Thyroid gland (tissue), 4 donors: ENCODE data around the gene MYO3A. TPM values are rescaled to one million over a fixed set of nuclear protein-coding genes. Genes with fewer than 3 reads are reported as not detected.

Experiments used
- DNase-seq, 2 donors: peaks; one replicate each; pipeline ENCODE4 v3.0.0-alpha.2; 2019
- H3K27ac ChIP-seq, 3 donors: fragments of 200-600 bp; sonication (generic); 1 replicate in 2 of 3; 2 replicates in 1 of 3; pipeline ENCODE4 v1.5.1; 2016 to 2019; ENCODE audit warnings: mild to moderate bottlenecking in 1 of 3, moderate library complexity in 1 of 3
- H3K27me3 ChIP-seq: fragments of 200-600 bp; sonication (generic); one replicate; pipeline ENCODE4 v1.5.1; 2019
- H3K36me3 ChIP-seq, 2 donors: fragments of 200-600 bp; sonication (generic); one replicate each; pipeline ENCODE4 v1.5.1; 2016 to 2019
- H3K4me1 ChIP-seq, 2 donors: fragments of 200-600 bp; sonication (generic); one replicate each; pipeline ENCODE4 v1.5.1; 2017 to 2019
- H3K4me3 ChIP-seq, 3 donors: fragments of 200-600 bp; sonication (generic); replicated peaks in 1 of 3; 1 replicate in 2 of 3; 2 replicates in 1 of 3; pipeline ENCODE4 v1.5.1; 2016; ENCODE audit warnings: mild to moderate bottlenecking in 1 of 3
- H3K9me3 ChIP-seq: fragments of 200-600 bp; sonication (generic); one replicate; pipeline ENCODE4 v1.5.1; 2017
- POLR2A ChIP-seq, 2 donors: fragments of 450-650 bp; IDR thresholded peaks; one replicate each; pipeline ENCODE4 v1.6.1; 2017; ENCODE audit warnings: antibody characterized with exemption in 2 of 2, mild to moderate bottlenecking in 2 of 2, moderate library complexity in 1 of 2
- WGBS, 2 donors: methylation state at CpG; one replicate each; pipeline ENCODE4 v1.1.5; 2017; 5-methylcytosine and 5-hydroxymethylcytosine counted together
- intact Hi-C: fragments of 100-400 bp; cut with DNase I; formaldehyde crosslinking; loops from one replicate; pipeline ENCODE4 v1.15.1; 2023
- total RNA-seq, 4 donors: library from RNA; depleted of rRNA; stranded (reverse); fragments of >200 nt; gene quantifications; one replicate each; pipeline ENCODE4 v1.2.3, GENCODE V29; 2016
- TF ChIP-seq, protein P1 (sequence below), 6 experiments: fragments of 200-600 bp in 3 of 6; fragments of 450-650 bp in 3 of 6; sonication (generic) in 3 of 6; IDR thresholded peaks; one replicate each; pipeline ENCODE4 v1.5.1; 2016 to 2019; ENCODE audit warnings: antibody characterized with exemption in 6 of 6, mild to moderate bottlenecking in 2 of 6, inconsistent platforms in 1 of 6, moderate library complexity in 1 of 6

Gene MYO3A
- total RNA-seq, 4 donors from 2014 or later: 1.6 to 2.9 (median 2.2) TPM

DNA sequence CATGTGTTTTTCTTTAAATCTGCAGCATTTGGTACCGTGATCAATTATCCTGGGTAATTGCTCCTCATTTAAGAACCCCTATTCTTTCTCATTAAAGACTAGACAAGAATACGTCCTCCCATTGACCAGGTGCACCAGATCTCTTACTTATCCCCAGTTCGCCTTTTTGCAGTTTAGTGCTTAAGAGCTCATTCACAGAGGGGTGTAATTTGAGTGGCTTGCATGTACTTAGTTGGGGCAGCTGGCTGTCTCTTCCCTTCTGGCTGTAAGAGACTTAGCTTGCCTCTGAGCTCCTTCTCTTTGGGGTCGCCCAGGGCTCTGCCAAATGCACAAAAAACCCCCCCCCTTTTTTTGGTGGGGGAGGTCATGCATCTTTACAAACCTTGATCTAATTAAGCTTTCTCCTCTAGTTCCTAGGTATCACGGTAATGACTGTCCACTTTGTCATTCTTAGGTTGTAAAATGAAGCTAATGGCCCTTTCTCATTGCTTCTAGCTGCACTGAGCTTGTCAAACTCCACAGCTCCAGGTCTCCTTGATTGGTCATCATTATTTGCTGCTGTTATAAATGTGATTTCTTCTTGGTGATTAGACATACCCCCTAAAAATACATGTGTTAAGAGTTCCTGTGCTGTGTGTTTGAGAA lies 308.8 kb downstream of the MYO3A start:
- intact Hi-C loops: no loop called here
- WGBS, 2 donors: 32 to 33% methylated on average over 5 of the region's 5 CpGs
- no peaks in the 10 kb centered on the region for H3K4me1 ChIP-seq
- no peaks in the 10 kb centered on the region for H3K36me3 ChIP-seq
- no peaks in the 10 kb centered on the region for H3K27me3 ChIP-seq
- H3K9me3 ChIP-seq: no peaks in the 10 kb centered on the region
- no peak for DNase-seq
- no peak overlapping the region for H3K4me3 ChIP-seq
- no peak overlapping the region for H3K27ac ChIP-seq
- TF ChIP-seq, protein P1, sequence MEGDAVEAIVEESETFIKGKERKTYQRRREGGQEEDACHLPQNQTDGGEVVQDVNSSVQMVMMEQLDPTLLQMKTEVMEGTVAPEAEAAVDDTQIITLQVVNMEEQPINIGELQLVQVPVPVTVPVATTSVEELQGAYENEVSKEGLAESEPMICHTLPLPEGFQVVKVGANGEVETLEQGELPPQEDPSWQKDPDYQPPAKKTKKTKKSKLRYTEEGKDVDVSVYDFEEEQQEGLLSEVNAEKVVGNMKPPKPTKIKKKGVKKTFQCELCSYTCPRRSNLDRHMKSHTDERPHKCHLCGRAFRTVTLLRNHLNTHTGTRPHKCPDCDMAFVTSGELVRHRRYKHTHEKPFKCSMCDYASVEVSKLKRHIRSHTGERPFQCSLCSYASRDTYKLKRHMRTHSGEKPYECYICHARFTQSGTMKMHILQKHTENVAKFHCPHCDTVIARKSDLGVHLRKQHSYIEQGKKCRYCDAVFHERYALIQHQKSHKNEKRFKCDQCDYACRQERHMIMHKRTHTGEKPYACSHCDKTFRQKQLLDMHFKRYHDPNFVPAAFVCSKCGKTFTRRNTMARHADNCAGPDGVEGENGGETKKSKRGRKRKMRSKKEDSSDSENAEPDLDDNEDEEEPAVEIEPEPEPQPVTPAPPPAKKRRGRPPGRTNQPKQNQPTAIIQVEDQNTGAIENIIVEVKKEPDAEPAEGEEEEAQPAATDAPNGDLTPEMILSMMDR (IDR thresholded peaks at IDR 0.05): no peak
- no peak for TF ChIP-seq POLR2A (IDR thresholded peaks at IDR 0.05)

DNA sequence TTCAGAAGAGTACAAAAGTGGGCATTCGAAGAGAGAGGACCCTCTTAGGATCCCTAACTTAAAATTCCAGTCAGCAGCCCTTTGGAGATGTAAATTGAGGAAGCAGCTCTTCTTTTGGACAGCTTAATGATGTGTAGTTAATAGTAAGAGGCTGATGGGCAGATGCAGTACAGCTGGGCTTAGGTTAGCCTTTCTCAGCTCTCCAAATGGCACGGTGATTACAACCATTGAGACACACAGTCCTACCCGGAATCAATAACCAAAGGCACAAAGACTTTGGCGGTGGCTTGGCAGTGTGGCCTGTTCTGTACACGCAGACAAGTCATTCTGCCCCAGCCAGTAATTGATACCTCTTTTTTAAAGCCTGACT lies 309.3 kb downstream of the MYO3A start:
- H3K27me3 ChIP-seq: no peaks in the 10 kb centered on the region
- 81 to 85% methylated on average over 5 of the region's 5 CpGs for WGBS, 2 donors
- no peak overlapping the region for H3K27ac ChIP-seq
- H3K9me3 ChIP-seq: no peaks in the 10 kb centered on the region
- TF ChIP-seq, protein P1 (IDR thresholded peaks at IDR 0.05): no peak
- TF ChIP-seq POLR2A (IDR thresholded peaks at IDR 0.05): no peak
- no peaks in the 10 kb centered on the region for H3K36me3 ChIP-seq
- no peak overlapping the region for H3K4me3 ChIP-seq
- intact Hi-C loops: no loop called here
- no peaks in the 10 kb centered on the region for H3K4me1 ChIP-seq
- DNase-seq: no peak

DNA sequence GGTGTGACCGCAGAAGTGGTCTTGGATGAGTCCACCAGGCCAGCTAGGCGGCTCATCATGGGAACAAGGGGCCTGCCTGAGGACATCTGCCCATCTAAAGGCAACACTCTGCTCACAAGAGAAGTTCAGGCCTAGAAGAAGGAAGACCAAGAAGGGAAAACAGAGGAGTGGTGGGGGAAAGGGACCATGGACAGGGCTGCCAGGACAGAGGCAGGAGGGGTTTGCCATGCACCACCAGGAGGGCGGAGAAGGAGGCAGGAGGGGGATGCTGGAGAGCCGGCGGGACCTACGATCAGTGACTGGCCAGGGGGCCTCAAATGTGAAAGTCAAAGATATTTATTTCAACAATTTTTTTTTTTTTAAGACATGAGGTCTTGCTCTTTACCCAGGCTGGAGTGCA lies 315.7 kb downstream of the MYO3A start:
- Histone ChIP-seq H3K27me3 (no peaks in the 10 kb centered on the region), H3K27ac (no peak overlapping the region), H3K9me3 (no peaks in the 10 kb centered on the region), H3K36me3 (no peaks in the 10 kb centered on the region), H3K4me1 (no peaks in the 10 kb centered on the region), H3K4me3 (no peak overlapping the region)
- TF ChIP-seq, protein P1 (IDR thresholded peaks at IDR 0.05): no peak
- TF ChIP-seq POLR2A (IDR thresholded peaks at IDR 0.05): no peak
- 73 to 75% methylated on average over 6 of the region's 6 CpGs for WGBS, 2 donors
- DNase-seq: no peak
- intact Hi-C loops: no loop called here

DNA sequence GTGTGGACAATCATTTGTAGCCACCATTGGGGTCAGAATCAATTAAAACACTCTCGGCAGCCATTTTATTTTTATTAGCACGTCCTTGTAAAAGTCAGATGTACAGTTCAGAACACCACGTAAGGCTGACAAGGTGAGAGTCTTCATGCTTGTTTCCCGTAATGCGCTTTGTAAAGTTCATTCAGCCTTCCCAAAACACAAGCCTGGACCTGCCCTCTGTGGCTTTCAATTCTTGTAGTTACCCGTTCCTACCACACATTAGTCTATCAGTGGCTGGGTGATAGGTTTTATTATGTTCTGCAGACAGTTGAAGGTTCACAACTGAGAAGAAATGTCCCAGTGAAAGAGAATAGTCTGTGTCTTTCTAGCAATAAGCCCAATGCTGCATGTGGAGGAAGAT lies 317.9 kb downstream of the MYO3A start:
- H3K4me3 ChIP-seq: no peak overlapping the region
- TF ChIP-seq POLR2A (IDR thresholded peaks at IDR 0.05): no peak
- TF ChIP-seq, protein P1 (IDR thresholded peaks at IDR 0.05): no peak
- H3K27me3 ChIP-seq: no peaks in the 10 kb centered on the region
- H3K9me3 ChIP-seq: no peaks in the 10 kb centered on the region
- intact Hi-C loops: no loop called here
- no peaks in the 10 kb centered on the region for H3K36me3 ChIP-seq
- no peak overlapping the region for H3K27ac ChIP-seq
- 90 to 94% methylated on average over 6 of the region's 6 CpGs for WGBS, 2 donors
- DNase-seq: no peak
- no peaks in the 10 kb centered on the region for H3K4me1 ChIP-seq

DNA sequence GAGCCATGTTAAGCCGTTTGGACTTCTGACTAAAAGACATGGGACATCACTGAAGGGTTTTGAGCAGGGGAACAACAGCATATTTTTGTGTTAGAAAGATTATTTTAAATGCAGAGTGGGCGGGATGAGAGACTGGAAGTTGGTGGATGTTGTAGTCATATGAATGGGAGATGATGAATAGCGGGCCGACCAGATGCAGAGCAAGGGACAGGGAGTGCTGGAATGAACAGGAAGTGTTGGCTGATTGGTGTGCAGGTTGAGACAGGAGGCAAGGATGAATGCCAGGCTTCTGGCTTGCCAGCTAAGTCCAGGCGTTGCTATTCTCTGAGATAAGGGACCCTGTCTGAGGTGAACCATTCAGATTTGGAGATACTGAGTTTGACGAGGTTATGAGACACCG lies 320.6 kb downstream of the MYO3A start:
- intact Hi-C loops: no loop called here
- Histone ChIP-seq H3K4me3 (no peak overlapping the region), H3K27ac (no peak overlapping the region), H3K27me3 (no peaks in the 10 kb centered on the region), H3K36me3 (no peaks in the 10 kb centered on the region), H3K4me1 (no peaks in the 10 kb centered on the region), H3K9me3 (no peaks in the 10 kb centered on the region)
- 78 to 82% methylated on average over 7 of the region's 7 CpGs for WGBS, 2 donors
- DNase-seq: no peak
- TF ChIP-seq, protein P1 (IDR thresholded peaks at IDR 0.05): no peak
